ENCODE measurements around the gene IKZF3.
A peak's percentile ranks its signal among the peaks of the same experiment; 100 is the strongest.

Gene IKZF3

GRCh38 chr17:39737760-39738567 is 126.1 kb downstream of the IKZF3 start, which contains the start of gene GRB7:
Gene GRB7 (plus strand): TSS chr17:39737938. CDS start chr17:39742302, 4,364 bp downstream.
- H3F3A ChIP-seq (ENCODE audit: insufficient read depth, low read length): peaks cover 3% of the 10 kb centered on the region; the same call in 1 of the 2 replicates
- peak within 1 kb of the TSS; percentile 78 for H3K4me2 ChIP-seq (ENCODE audit: low read depth, low read length)
- H3K27me3 ChIP-seq (replicated peaks; ENCODE audit: insufficient read depth, low read length): no peaks in the 10 kb centered on the region
- H3K9ac ChIP-seq (ENCODE audit: low read length): peak within 1 kb of the TSS; percentile 70
- peaks cover 6% of the 10 kb centered on the region for H3K4me1 ChIP-seq (ENCODE audit: low read length)
- peaks cover 12% of the 10 kb centered on the region; the same call in 1 of the 2 replicates for H3K79me2 ChIP-seq (ENCODE audit: low read length)
- peak within 1 kb of the TSS; percentile 54; the same call in 1 of the 2 replicates for H3K27ac ChIP-seq (ENCODE audit: low read length)
- H3K36me3 ChIP-seq (replicated peaks; ENCODE audit: insufficient read depth, low read length): no peaks in the 10 kb centered on the region
- peak; percentile 75 for DNase-seq
- H3K4me3 ChIP-seq (ENCODE audit: low read length): peak within 1 kb of the TSS; percentile 56
- H3K9me3 ChIP-seq (replicated peaks; ENCODE audit: insufficient read depth, low read length): no peaks in the 10 kb centered on the region
- H2AFZ ChIP-seq (ENCODE audit: low read length): peak within 1 kb of the TSS; percentile 83
- no peak for TF ChIP-seq EZH2phosphoT487 (IDR thresholded peaks at IDR 0.05; ENCODE audit: low read length)
- no peak for TF ChIP-seq EZH2 (optimal IDR thresholded peaks at IDR 0.05; ENCODE audit: low read depth, low read length)
- no peak for TF ChIP-seq CTCF (IDR thresholded peaks at IDR 0.05; ENCODE audit: low read length)
- H3K9me2 ChIP-seq (replicated peaks; ENCODE audit: insufficient read depth, low read length): no peaks in the 10 kb centered on the region
- H4K20me1 ChIP-seq (ENCODE audit: insufficient read depth, low read length): no peaks in the 10 kb centered on the region

GRCh38 chr17:39737206-39737759 is 126.8 kb downstream of the IKZF3 start:
- Histone ChIP-seq H3K4me1 (ENCODE audit: low read length) (peaks cover 6% of the 10 kb centered on the region), H3K9ac (ENCODE audit: low read length) (peak overlapping the region; percentile 70; the same call in 1 of the 2 replicates), H3K9me3 (replicated peaks; ENCODE audit: insufficient read depth, low read length) (no peaks in the 10 kb centered on the region), H3K27ac (ENCODE audit: low read length) (no peak overlapping the region), H3F3A (ENCODE audit: insufficient read depth, low read length) (peaks cover 3% of the 10 kb centered on the region; the same call in 1 of the 2 replicates), H3K4me3 (ENCODE audit: low read length) (peak overlapping the region; percentile 56), H3K36me3 (replicated peaks; ENCODE audit: insufficient read depth, low read length) (no peaks in the 10 kb centered on the region), H2AFZ (ENCODE audit: low read length) (peak overlapping the region; percentile 83), H4K20me1 (ENCODE audit: insufficient read depth, low read length) (no peaks in the 10 kb centered on the region), H3K4me2 (ENCODE audit: low read depth, low read length) (peak overlapping the region; percentile 78), H3K27me3 (replicated peaks; ENCODE audit: insufficient read depth, low read length) (no peaks in the 10 kb centered on the region), H3K9me2 (replicated peaks; ENCODE audit: insufficient read depth, low read length) (no peaks in the 10 kb centered on the region), H3K79me2 (ENCODE audit: low read length) (peaks cover 12% of the 10 kb centered on the region; the same call in 1 of the 2 replicates)
- no peak for DNase-seq
- TF ChIP-seq CTCF (IDR thresholded peaks at IDR 0.05; ENCODE audit: low read length) (no peak), EZH2 (optimal IDR thresholded peaks at IDR 0.05; ENCODE audit: low read depth, low read length) (no peak), EZH2phosphoT487 (IDR thresholded peaks at IDR 0.05; ENCODE audit: low read length) (no peak)

DNA sequence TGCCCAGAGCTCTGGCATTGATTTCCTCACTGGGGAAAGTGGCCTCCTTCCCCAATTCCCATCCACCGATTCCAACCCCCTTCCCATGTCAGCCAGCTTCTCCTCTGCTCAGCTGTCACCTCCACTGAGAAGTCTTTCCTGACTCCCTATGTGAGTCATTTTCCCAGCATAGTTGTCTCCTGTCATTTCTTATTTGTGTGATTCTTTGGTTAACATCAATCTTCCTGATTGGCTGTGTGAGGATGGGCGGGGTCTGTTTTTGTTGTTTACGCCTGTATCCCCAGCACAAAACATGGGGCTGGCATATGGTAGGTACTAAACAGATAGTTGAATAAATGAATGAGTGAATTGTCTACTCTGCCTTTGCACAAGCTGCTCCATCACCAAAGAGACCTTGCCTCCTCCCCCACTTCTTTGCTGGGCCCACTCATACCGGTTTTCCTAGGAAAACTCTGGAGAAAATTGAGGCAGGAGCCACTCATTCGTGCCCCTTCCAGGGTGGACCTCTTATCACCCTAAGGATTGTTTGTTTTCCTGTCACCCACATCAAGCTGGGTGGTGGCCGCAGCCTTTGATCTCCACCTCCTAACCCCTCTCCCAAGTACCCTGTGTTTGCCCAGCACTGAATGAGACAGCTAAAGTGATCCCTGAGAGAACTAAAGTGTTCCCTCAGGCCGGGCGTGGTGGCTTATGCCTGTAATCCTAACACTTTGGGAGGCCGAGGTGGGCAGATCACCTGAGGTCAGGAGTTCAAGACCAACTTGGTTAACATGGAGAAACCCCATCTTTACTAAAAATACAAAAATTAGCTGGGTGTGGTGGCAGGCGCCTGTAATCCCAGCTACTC is 127.6 kb downstream of the IKZF3 start:
- H3K79me2 ChIP-seq (ENCODE audit: low read length): peaks cover 12% of the 10 kb centered on the region; the same call in 1 of the 2 replicates
- peaks cover 6% of the 10 kb centered on the region for H3K4me1 ChIP-seq (ENCODE audit: low read length)
- no peak overlapping the region for H3K27ac ChIP-seq (ENCODE audit: low read length)
- H3K9me3 ChIP-seq (replicated peaks; ENCODE audit: insufficient read depth, low read length): no peaks in the 10 kb centered on the region
- peaks cover 3% of the 10 kb centered on the region; the same call in 1 of the 2 replicates for H3F3A ChIP-seq (ENCODE audit: insufficient read depth, low read length)
- H3K4me2 ChIP-seq (ENCODE audit: low read depth, low read length): no peak overlapping the region
- no peaks in the 10 kb centered on the region for H4K20me1 ChIP-seq (ENCODE audit: insufficient read depth, low read length)
- H3K4me3 ChIP-seq (ENCODE audit: low read length): no peak overlapping the region
- no peak overlapping the region for H3K9ac ChIP-seq (ENCODE audit: low read length)
- DNase-seq: no peak
- TF ChIP-seq EZH2 (optimal IDR thresholded peaks at IDR 0.05; ENCODE audit: low read depth, low read length) (no peak), EZH2phosphoT487 (IDR thresholded peaks at IDR 0.05; ENCODE audit: low read length) (no peak), CTCF (IDR thresholded peaks at IDR 0.05; ENCODE audit: low read length) (no peak)
- no peaks in the 10 kb centered on the region for H3K36me3 ChIP-seq (replicated peaks; ENCODE audit: insufficient read depth, low read length)
- H3K9me2 ChIP-seq (replicated peaks; ENCODE audit: insufficient read depth, low read length): no peaks in the 10 kb centered on the region
- no peaks in the 10 kb centered on the region for H3K27me3 ChIP-seq (replicated peaks; ENCODE audit: insufficient read depth, low read length)
- H2AFZ ChIP-seq (ENCODE audit: low read length): no peak overlapping the region

All from MM.1S (cell line).